Esophagus muscularis mucosa (tissue), 4 donors: ENCODE results near the gene CASTOR1. TPM values are rescaled to one million over a fixed set of nuclear protein-coding genes. Genes with fewer than 3 reads are reported as not detected.

Source experiments
- DNase-seq: peaks from one replicate; pipeline ENCODE4 v3.0.0-alpha.2; 2017; ENCODE audit errors: extremely low spot score
- H3K27ac ChIP-seq, 4 donors: fragments of 200-600 bp; sonication (generic); replicated peaks in 1 of 4; 1 replicate in 3 of 4; 2 replicates in 1 of 4; pipeline ENCODE4 v1.5.1; 2016 to 2019; ENCODE audit warnings: mild to moderate bottlenecking in 1 of 4
- H3K27me3 ChIP-seq, 4 donors: fragments of 200-600 bp; sonication (generic); one replicate each; pipeline versions ENCODE4 v1.5.1 to v1.6.0; 2016 to 2019
- H3K36me3 ChIP-seq, 4 donors: fragments of 200-600 bp; sonication (generic); one replicate each; pipeline ENCODE4 v1.5.1; 2016 to 2019
- H3K4me1 ChIP-seq, 4 donors: fragments of 200-600 bp; sonication (generic); one replicate each; pipeline ENCODE4 v1.5.1; 2016 to 2019
- H3K4me3 ChIP-seq, 4 donors: fragments of 200-600 bp; sonication (generic); 1 replicate in 2 of 4; 2 replicates in 2 of 4; pipeline ENCODE4 v1.5.1; 2016 to 2019; ENCODE audit warnings: mild to moderate bottlenecking in 4 of 4, moderate library complexity in 1 of 4
- H3K9me3 ChIP-seq, 4 donors: fragments of 200-600 bp; sonication (generic); 1 replicate in 3 of 4; 2 replicates in 1 of 4; pipeline ENCODE4 v1.5.1; 2016 to 2019
- CTCF ChIP-seq, 3 experiments: fragments of 200-600 bp in 2 of 3; fragments of 450-650 bp in 1 of 3; sonication (generic) in 2 of 3; IDR thresholded peaks; one replicate each; pipeline ENCODE4 v1.5.1; 2017 to 2019; ENCODE audit warnings: antibody characterized with exemption in 3 of 3, mild to moderate bottlenecking in 2 of 3, moderate library complexity in 1 of 3
- EP300 ChIP-seq: sonication (generic); formaldehyde crosslinking; IDR thresholded peaks from one replicate; pipeline ENCODE4 v1.6.1; 2017; ENCODE audit warnings: antibody characterized with exemption
- POLR2A ChIP-seq: fragments of 450-650 bp; IDR thresholded peaks from one replicate; pipeline ENCODE4 v1.6.1; 2017; ENCODE audit warnings: antibody characterized with exemption, moderate library complexity, mild to moderate bottlenecking, low read depth
- POLR2AphosphoS5 ChIP-seq, 2 donors: sonication (generic); formaldehyde crosslinking; IDR thresholded peaks; one replicate each; pipeline ENCODE4 v1.6.1; 2017; ENCODE audit warnings: antibody characterized with exemption in 2 of 2
- WGBS: methylation state at CpG from one replicate; pipeline ENCODE4 v1.1.5; 2018; 5-methylcytosine and 5-hydroxymethylcytosine counted together
- intact Hi-C: fragments of 100-400 bp; cut with DNase I; formaldehyde crosslinking; loops from one replicate; pipeline ENCODE4 v1.15.1; 2023
- total RNA-seq, 4 donors: library from RNA; depleted of rRNA; stranded (reverse); fragments of >200 nt; gene quantifications; one replicate each; pipeline versions ENCODE4 v1.1.0 to v1.2.1, GENCODE V29; 2016

The CASTOR1 gene
- total RNA-seq, 4 donors from 2014 or later, result 16.5 to 19.4 (median 17.8) TPM

GRCh38 chr22:30335236-30335635, 45.9 kb upstream of the CASTOR1 start:
- H3K4me1 ChIP-seq, result peaks cover under 1 to 12% (median 7%) of the 10 kb centered on the region in 4 donors
- 100% methylated on average over 1 of the region's 1 CpG for WGBS
- no peak overlapping the region for H3K27ac ChIP-seq
- no peak for TF ChIP-seq CTCF (IDR thresholded peaks at IDR 0.05)
- no peak for TF ChIP-seq POLR2A
- no peak for TF ChIP-seq EP300
- no peak for TF ChIP-seq POLR2AphosphoS5 (IDR thresholded peaks at IDR 0.05)
- peaks cover 92 to 98% (median 95%) of the 10 kb centered on the region in 4 donors for H3K36me3 ChIP-seq
- no peaks in the 10 kb centered on the region for H3K27me3 ChIP-seq
- H3K4me3 ChIP-seq, result no peak overlapping the region
- no peak for DNase-seq
- intact Hi-C loops, result no loop called here
- no peaks in the 10 kb centered on the region for H3K9me3 ChIP-seq

- no peak for DNase-seq
- Histone ChIP-seq H3K9me3 (no peaks in the 10 kb centered on the region), H3K27ac (no peak overlapping the region), H3K4me1 (peaks cover 0 to 8% (median 5%) of the 10 kb centered on the region in 4 donors), H3K36me3 (peaks cover 86 to 95% (median 93%) of the 10 kb centered on the region in 4 donors), H3K27me3 (no peaks in the 10 kb centered on the region), H3K4me3 (no peak overlapping the region)
- TF ChIP-seq EP300, result no peak
- TF ChIP-seq POLR2AphosphoS5 (IDR thresholded peaks at IDR 0.05), result no peak
- TF ChIP-seq POLR2A, result no peak
- no peak for TF ChIP-seq CTCF (IDR thresholded peaks at IDR 0.05)
- intact Hi-C loops, result no loop called here
- 95% methylated on average over 4 of the region's 4 CpGs for WGBS
These were observed 45.3 kb upstream of the CASTOR1 start for GRCh38 chr22:30334646-30335045.

- Histone ChIP-seq H3K4me3 (no peak overlapping the region), H3K27ac (no peak overlapping the region), H3K4me1 (peaks cover 0 to 8% (median 3%) of the 10 kb centered on the region in 4 donors), H3K9me3 (no peaks in the 10 kb centered on the region), H3K27me3 (no peaks in the 10 kb centered on the region), H3K36me3 (peaks cover 76 to 88% (median 84%) of the 10 kb centered on the region in 4 donors)
- DNase-seq, result no peak
- TF ChIP-seq POLR2AphosphoS5 (IDR thresholded peaks at IDR 0.05), result no peak
- TF ChIP-seq POLR2A, result no peak
- TF ChIP-seq EP300, result no peak
- TF ChIP-seq CTCF (IDR thresholded peaks at IDR 0.05), result no peak
- 92% methylated on average over 3 of the region's 3 CpGs for WGBS
- intact Hi-C loops, result no loop called here
These were observed 44.4 kb upstream of the CASTOR1 start for GRCh38 chr22:30333707-30334087.

- H3K9me3 ChIP-seq, result no peaks in the 10 kb centered on the region
- 89% methylated on average over 2 of the region's 2 CpGs for WGBS
- intact Hi-C loops, result no loop called here
- no peak overlapping the region for H3K4me3 ChIP-seq
- no peaks in the 10 kb centered on the region for H3K27me3 ChIP-seq
- peaks cover 0 to 8% (median 3%) of the 10 kb centered on the region in 4 donors for H3K4me1 ChIP-seq
- no peak for DNase-seq
- peaks cover 71 to 82% (median 79%) of the 10 kb centered on the region in 4 donors for H3K36me3 ChIP-seq
- peak overlapping the region in 2 of 4 donors; percentile 13 to 17 for H3K27ac ChIP-seq
- no peak for TF ChIP-seq EP300
- TF ChIP-seq POLR2AphosphoS5 (IDR thresholded peaks at IDR 0.05), result no peak
- TF ChIP-seq CTCF (IDR thresholded peaks at IDR 0.05), result no peak
- no peak for TF ChIP-seq POLR2A
These were observed 43.8 kb upstream of the CASTOR1 start for GRCh38 chr22:30332994-30333706.
